Natural killer cell (primary cell): ENCODE data around the gene SYNGR4. TPM values are rescaled to one million over a fixed set of nuclear protein-coding genes. Genes with fewer than 3 reads are reported as not detected.

Source experiments
- ATAC-seq, 3 donors: fragments of 150-1000 bp in 2 of 3; fragments of 200-7000 bp in 1 of 3; cut with Tn5 transposase; 1 replicate in 1 of 3; 2 replicates in 2 of 3; pipeline ENCODE4 v1.10.0; 2021; ENCODE audit warnings: mild to moderate bottlenecking in 2 of 3, moderate library complexity in 2 of 3
- DNase-seq, 2 donors: peaks; one replicate each; pipeline versions ENCODE4 v3.0.0 to v3.0.0-alpha.2; 2013 to 2021; ENCODE audit warnings: mixed read lengths in 1 of 2
- H3K27ac ChIP-seq: one replicate; pipeline ENCODE4 v1.5.1; 2013; ENCODE audit warnings: mild to moderate bottlenecking, low read length
- H3K27me3 ChIP-seq: one replicate; pipeline ENCODE4 v1.6.1; 2013; ENCODE audit warnings: low read length; ENCODE audit not compliant: control insufficient read depth, insufficient read depth
- H3K36me3 ChIP-seq: one replicate; pipeline ENCODE4 v1.6.1; 2013; ENCODE audit warnings: low read length; ENCODE audit not compliant: control insufficient read depth, insufficient read depth
- H3K4me1 ChIP-seq: one replicate; pipeline ENCODE4 v1.6.1; 2013; ENCODE audit warnings: low read length; ENCODE audit not compliant: control insufficient read depth, insufficient read depth
- H3K4me3 ChIP-seq: one replicate; pipeline ENCODE4 v1.5.1; 2013; ENCODE audit warnings: low read length
- H3K9me3 ChIP-seq: one replicate; pipeline ENCODE4 v1.6.1; 2013; ENCODE audit warnings: low read length; ENCODE audit not compliant: control insufficient read depth, insufficient read depth
- H3K27ac Mint-ChIP-seq, 2 donors: one replicate each; pipeline ENCODE4 v1.8.0; 2022; ENCODE audit warnings: mild to moderate bottlenecking in 2 of 2, mixed read lengths in 2 of 2, moderate library complexity in 1 of 2
- H3K27me3 Mint-ChIP-seq, 2 donors: one replicate each; pipeline ENCODE4 v1.8.0; 2022; ENCODE audit warnings: low read depth in 2 of 2, mixed read lengths in 2 of 2
- H3K36me3 Mint-ChIP-seq: one replicate; pipeline ENCODE4 v1.8.0; 2022; ENCODE audit warnings: mixed read lengths
- H3K4me1 Mint-ChIP-seq, 2 donors: one replicate each; pipeline ENCODE4 v1.8.0; 2022; ENCODE audit warnings: mixed read lengths in 2 of 2
- H3K4me3 Mint-ChIP-seq: one replicate; pipeline ENCODE4 v1.8.0; 2022; ENCODE audit warnings: mild to moderate bottlenecking, moderate library complexity, mixed read lengths
- H3K9me3 Mint-ChIP-seq, 2 donors: one replicate each; pipeline ENCODE4 v1.8.0; 2022; ENCODE audit warnings: mixed read lengths in 2 of 2
- WGBS: methylation state at CpG from one replicate; pipeline ENCODE4 v1.1.7; 2013; ENCODE audit warnings: missing lambda C conversion rate; ENCODE audit not compliant: insufficient coverage; 5-methylcytosine and 5-hydroxymethylcytosine counted together
- intact Hi-C: fragments of 100-400 bp; cut with micrococcal nuclease; formaldehyde crosslinking; loops from one replicate; pipeline ENCODE4 v1.14.2; 2022
- total RNA-seq, 4 donors: library from RNA; stranded (reverse); fragments of 120-200 nt in 1 of 4; gene quantifications; one replicate each; pipeline versions ENCODE4 v1.2.3 to v1.2.4, GENCODE V29; 2013 to 2022
- TF ChIP-seq, protein P1 (sequence below): fragments of 200-600 bp; IDR thresholded peaks from one replicate; pipeline ENCODE4 v1.8.0; 2022; ENCODE audit warnings: antibody characterized with exemption

Gene SYNGR4
- total RNA-seq, 3 donors from 2014 or later (not counting 1 experiment from before 2014, with no cell fraction given): not detected

DNA sequence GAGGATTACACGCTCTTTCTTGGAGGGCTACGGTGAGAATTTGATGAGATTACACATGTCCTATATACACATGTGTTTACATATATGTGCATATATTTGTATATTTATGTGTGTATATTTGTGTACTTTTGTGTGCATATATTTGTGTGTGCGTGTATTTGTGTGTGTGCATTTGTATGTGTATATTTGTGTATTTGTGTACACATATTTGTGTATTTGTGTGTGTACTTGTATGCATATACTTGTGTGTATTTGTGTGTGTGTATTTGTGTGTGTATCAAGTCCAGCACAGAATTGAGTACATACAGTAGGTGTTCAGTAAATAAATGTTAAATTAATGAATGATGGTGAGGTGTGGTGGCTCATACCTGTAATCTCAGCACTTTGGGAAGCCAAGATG is 2.3 kb upstream of the SYNGR4 start:
- intact Hi-C loops: loop anchor here (2.0 to 5.0 kb wide), 2 partner anchors 29 to 40 kb away; a partner anchor contains a TSS
- Mint-ChIP-seq H3K27me3 (no peaks in the 10 kb centered on the region), H3K9me3 (no peaks in the 10 kb centered on the region), H3K36me3 (no peaks in the 10 kb centered on the region), H3K27ac (no peak overlapping the region), H3K4me1 (peaks cover 14 to 23% of the 10 kb centered on the region in 2 donors), H3K4me3 (no peak overlapping the region)
- Histone ChIP-seq H3K4me1 (peaks cover 18% of the 10 kb centered on the region), H3K27me3 (no peaks in the 10 kb centered on the region), H3K4me3 (no peak overlapping the region), H3K36me3 (no peaks in the 10 kb centered on the region), H3K27ac (no peak overlapping the region), H3K9me3 (no peaks in the 10 kb centered on the region)
- no peak for DNase-seq
- no peak for ATAC-seq
- WGBS: 98% methylated on average over 3 of the region's 3 CpGs
- TF ChIP-seq, protein P1, sequence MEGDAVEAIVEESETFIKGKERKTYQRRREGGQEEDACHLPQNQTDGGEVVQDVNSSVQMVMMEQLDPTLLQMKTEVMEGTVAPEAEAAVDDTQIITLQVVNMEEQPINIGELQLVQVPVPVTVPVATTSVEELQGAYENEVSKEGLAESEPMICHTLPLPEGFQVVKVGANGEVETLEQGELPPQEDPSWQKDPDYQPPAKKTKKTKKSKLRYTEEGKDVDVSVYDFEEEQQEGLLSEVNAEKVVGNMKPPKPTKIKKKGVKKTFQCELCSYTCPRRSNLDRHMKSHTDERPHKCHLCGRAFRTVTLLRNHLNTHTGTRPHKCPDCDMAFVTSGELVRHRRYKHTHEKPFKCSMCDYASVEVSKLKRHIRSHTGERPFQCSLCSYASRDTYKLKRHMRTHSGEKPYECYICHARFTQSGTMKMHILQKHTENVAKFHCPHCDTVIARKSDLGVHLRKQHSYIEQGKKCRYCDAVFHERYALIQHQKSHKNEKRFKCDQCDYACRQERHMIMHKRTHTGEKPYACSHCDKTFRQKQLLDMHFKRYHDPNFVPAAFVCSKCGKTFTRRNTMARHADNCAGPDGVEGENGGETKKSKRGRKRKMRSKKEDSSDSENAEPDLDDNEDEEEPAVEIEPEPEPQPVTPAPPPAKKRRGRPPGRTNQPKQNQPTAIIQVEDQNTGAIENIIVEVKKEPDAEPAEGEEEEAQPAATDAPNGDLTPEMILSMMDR: no peak

DNA sequence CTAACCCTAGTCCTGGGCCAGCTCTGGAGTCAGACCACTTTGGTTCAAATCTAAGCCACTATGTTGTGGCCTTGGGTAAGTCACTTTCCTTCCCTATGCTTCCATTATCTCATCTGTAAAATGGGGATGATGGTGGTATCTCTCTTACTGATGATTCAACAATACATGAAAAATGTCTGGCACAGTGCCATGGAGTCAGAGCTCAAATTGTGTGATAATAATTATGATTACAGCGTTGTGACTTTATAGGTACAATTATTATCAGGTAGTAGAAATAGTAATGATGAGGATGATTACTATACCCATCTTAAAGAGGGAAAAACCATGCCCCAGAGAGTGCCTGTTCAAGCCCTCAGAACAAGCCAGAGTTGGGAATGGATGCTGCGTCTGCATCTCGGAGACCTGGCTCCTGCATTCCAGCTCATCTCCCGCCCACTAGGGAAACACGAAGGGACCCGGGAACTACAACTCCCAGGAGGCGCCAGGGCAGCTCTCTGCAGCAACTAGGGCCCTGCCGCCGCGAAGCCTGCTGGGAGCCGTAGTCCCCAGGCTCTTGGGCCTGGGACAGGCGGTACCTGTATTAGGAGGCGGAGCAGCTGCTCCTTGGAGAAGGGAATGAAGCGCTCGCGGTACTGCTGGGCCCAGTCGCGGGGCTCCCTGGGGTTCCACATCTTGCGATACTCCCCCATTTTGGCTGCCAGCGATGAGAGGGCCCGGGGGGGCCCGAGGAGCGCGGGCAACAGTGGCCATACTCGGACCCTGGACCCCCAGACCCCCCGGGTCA is 1.3 kb upstream of the SYNGR4 start:
- Mint-ChIP-seq H3K9me3 (no peaks in the 10 kb centered on the region), H3K4me3 (peak overlapping the region; percentile 90), H3K4me1 (peaks cover 14 to 23% of the 10 kb centered on the region in 2 donors), H3K36me3 (no peaks in the 10 kb centered on the region), H3K27me3 (no peaks in the 10 kb centered on the region), H3K27ac (peak overlapping the region; percentile 90 to 99)
- peaks cover 18% of the 10 kb centered on the region for H3K4me1 ChIP-seq
- peak; percentile 63 to 71 (median 64) for ATAC-seq
- H3K27me3 ChIP-seq: no peaks in the 10 kb centered on the region
- peak overlapping the region; percentile 55 for H3K4me3 ChIP-seq
- intact Hi-C loops: loop anchor here (1.0 to 5.0 kb wide), 3 partner anchors 30 to 56 kb away; a partner anchor contains a TSS
- no peaks in the 10 kb centered on the region for H3K36me3 ChIP-seq
- WGBS: under 1% methylated on average over 25 of the region's 26 CpGs
- TF ChIP-seq, protein P1: no peak
- peak; percentile 79 to 93 for DNase-seq
- H3K27ac ChIP-seq: peak overlapping the region; percentile 94
- H3K9me3 ChIP-seq: no peaks in the 10 kb centered on the region

- Histone ChIP-seq H3K4me1 (peaks cover 18% of the 10 kb centered on the region), H3K36me3 (no peaks in the 10 kb centered on the region), H3K27ac (peak overlapping the region; percentile 94), H3K9me3 (no peaks in the 10 kb centered on the region), H3K4me3 (peak overlapping the region; percentile 55), H3K27me3 (no peaks in the 10 kb centered on the region)
- Mint-ChIP-seq H3K27me3 (no peaks in the 10 kb centered on the region), H3K4me3 (peak overlapping the region; percentile 90), H3K27ac (peak overlapping the region; percentile 90 to 99), H3K4me1 (peaks cover 14 to 23% of the 10 kb centered on the region in 2 donors), H3K36me3 (no peaks in the 10 kb centered on the region), H3K9me3 (no peaks in the 10 kb centered on the region)
- ATAC-seq (peak in 1 of 3 donors; percentile 0), DNase-seq (no peak)
- intact Hi-C loops: loop anchor here (1.0 to 5.0 kb wide), 3 partner anchors 31 to 56 kb away; a partner anchor contains a TSS
- 11% methylated on average over 10 of the region's 10 CpGs for WGBS
- TF ChIP-seq, protein P1: no peak
These were observed 712 bp upstream of the SYNGR4 start for GRCh38 chr19:48363500-48363809.
